Kidney (tissue), 14 donors: ENCODE data around the gene ELAVL2. TPM values are rescaled to one million over a fixed set of nuclear protein-coding genes. Genes with fewer than 3 reads are reported as not detected.

Experiments used
- DNase-seq, 5 donors: peaks; one replicate each; pipeline ENCODE4 v3.0.0-alpha.2; 2013 to 2020
- FAIRE-seq: peaks from 2 replicates; lab custom pipeline; 2012; peaks lifted over from hg19 to GRCh38; lab: Jason Lieb, UNC
- H3K27ac ChIP-seq, 2 donors: one replicate each; pipeline ENCODE4 v1.7.0; 2013; ENCODE audit warnings: low read depth in 2 of 2, low read length in 2 of 2, inconsistent platforms in 1 of 2
- H3K27me3 ChIP-seq: one replicate; pipeline ENCODE4 v1.7.1; 2013; ENCODE audit warnings: low read length, inconsistent platforms; ENCODE audit not compliant: control insufficient read depth, insufficient read depth
- H3K36me3 ChIP-seq, 3 donors: one replicate each; pipeline versions ENCODE4 v1.7.0 to v1.7.1; 2013; ENCODE audit warnings: low read length in 3 of 3, control low read depth in 1 of 3, inconsistent platforms in 1 of 3; ENCODE audit not compliant: insufficient read depth in 3 of 3, control insufficient read depth in 2 of 3
- H3K4me1 ChIP-seq, 3 donors: one replicate each; pipeline versions ENCODE4 v1.7.0 to v1.7.1; 2013; ENCODE audit warnings: low read length in 3 of 3, inconsistent platforms in 1 of 3, low read depth in 1 of 3; ENCODE audit not compliant: control insufficient read depth in 2 of 3, insufficient read depth in 2 of 3
- H3K4me3 ChIP-seq, 3 donors: one replicate each; pipeline versions ENCODE4 v1.7.0 to v1.8.1; 2013; ENCODE audit warnings: low read length in 3 of 3, control low read depth in 1 of 3, inconsistent platforms in 1 of 3
- H3K9ac ChIP-seq, 3 donors: one replicate each; pipeline versions ENCODE4 v1.7.0 to v1.7.1; 2013; ENCODE audit warnings: low read length in 3 of 3, control low read depth in 1 of 3, inconsistent platforms in 1 of 3
- H3K9me3 ChIP-seq, 3 donors: one replicate each; pipeline versions ENCODE4 v1.7.0 to v1.7.1; 2013; ENCODE audit warnings: low read length in 3 of 3, control low read depth in 1 of 3, inconsistent platforms in 1 of 3; ENCODE audit not compliant: control insufficient read depth in 2 of 3, insufficient read depth in 1 of 3
- CTCF ChIP-seq: IDR thresholded peaks from 3 replicates; pipeline ENCODE4 v1.5.1; 2012; ENCODE audit warnings: mild to moderate bottlenecking, moderate library complexity, borderline replicate concordance; ENCODE audit not compliant: insufficient read depth; ENCODE audit errors: extremely low read depth
- intact Hi-C: fragments of 100-400 bp; cut with DNase I; formaldehyde crosslinking; loops from one replicate; pipeline ENCODE4 v1.11.1; 2022
- polyA plus RNA-seq: library from polyadenylated mRNA; stranded (reverse); fragments of 350-450 nt; fragmentation: Illumina TruSeq; extraction: RNeasy Lipid Tissue Mini Kit (QIAGEN cat#74804); gene quantifications from one replicate; pipeline ENCODE4 v1.2.3, GENCODE V29; 2014; ENCODE audit warnings: low read depth, low replicate concordance; ENCODE audit not compliant: insufficient read depth
- total RNA-seq: library from RNA; stranded (reverse); fragmentation: NEBNext Ultra II Directional; extraction: Animal tissue kit (Norgen Biotek cat#: 25700); gene quantifications from one replicate; pipeline ENCODE4 v1.2.1, GENCODE V29; 2021
- donor health status: control.
- donor health status: control.
- donor health status: control.
- donor health status: control.
- donor health status: control.
- donor health status: DM: yes; HTN: yes; CAD: no.
- donor health status: Normal renal cell carcinoma (clear cell type).

ELAVL2 gene
- total and polyA plus RNA-seq, 2 donors from 2014 or later, result 0.19 to 0.35 TPM

- Histone ChIP-seq H3K27ac (no peak overlapping the region), H3K4me3 (no peak overlapping the region), H3K9me3 (no peaks in the 10 kb centered on the region), H3K4me1 (no peaks in the 10 kb centered on the region), H3K9ac (no peak overlapping the region), H3K36me3 (no peaks in the 10 kb centered on the region), H3K27me3 (no peaks in the 10 kb centered on the region)
- FAIRE-seq (no peak), DNase-seq (no peak)
- TF ChIP-seq CTCF, result no peak
- intact Hi-C loops, result no loop called here
Observed at GRCh38 chr9:23769307-23769935, 56.6 kb downstream of the ELAVL2 start.

- H3K27ac ChIP-seq, result no peak overlapping the region
- FAIRE-seq, result no peak
Observed at GRCh38 chr9:23768861-23769260, 57.2 kb downstream of the ELAVL2 start.

GRCh38 chr9:23766613-23767012 is 59.4 kb downstream of the ELAVL2 start:
- intact Hi-C loops, result no loop called here
- no peak overlapping the region for H3K4me3 ChIP-seq
- no peak for TF ChIP-seq CTCF
- no peaks in the 10 kb centered on the region for H3K27me3 ChIP-seq
- no peak for FAIRE-seq
- H3K9me3 ChIP-seq, result no peaks in the 10 kb centered on the region
- H3K4me1 ChIP-seq, result no peaks in the 10 kb centered on the region
- DNase-seq, result no peak
- no peak overlapping the region for H3K27ac ChIP-seq
- H3K9ac ChIP-seq, result no peak overlapping the region
- H3K36me3 ChIP-seq, result no peaks in the 10 kb centered on the region

More at GRCh38 chr9:23768861-23769260, 57.2 kb downstream of the ELAVL2 start:
- Histone ChIP-seq H3K36me3 (no peaks in the 10 kb centered on the region), H3K27me3 (no peaks in the 10 kb centered on the region), H3K4me1 (no peaks in the 10 kb centered on the region), H3K9me3 (no peaks in the 10 kb centered on the region), H3K9ac (no peak overlapping the region), H3K4me3 (no peak overlapping the region)
- no peak for DNase-seq
- intact Hi-C loops, result no loop called here
- no peak for TF ChIP-seq CTCF

- Histone ChIP-seq H3K27me3 (no peaks in the 10 kb centered on the region), H3K27ac (no peak overlapping the region), H3K4me3 (no peak overlapping the region), H3K9ac (no peak overlapping the region), H3K4me1 (no peaks in the 10 kb centered on the region), H3K9me3 (no peaks in the 10 kb centered on the region), H3K36me3 (no peaks in the 10 kb centered on the region)
- intact Hi-C loops, result no loop called here
- no peak for TF ChIP-seq CTCF
- FAIRE-seq (no peak), DNase-seq (no peak)
Observed at GRCh38 chr9:23765561-23765960, 60.5 kb downstream of the ELAVL2 start.
